GM12878 (cell line): ENCODE results near the gene MSI2.

Experiments used
- CEBPZ ChIP-seq: fragments of 150-350 bp; IDR thresholded peaks from 2 replicates; pipeline ENCODE4 v1.6.1; 2016; ENCODE audit warnings: low read depth, low read length
- CTCF ChIP-seq, 3 experiments: IDR thresholded peaks in 2 of 3; conservative IDR thresholded peaks in 1 of 3; 2 replicates each; pipeline ENCODE4 v1.5.1; 2011; ENCODE audit warnings: low read depth in 3 of 3, low read length in 3 of 3, mild to moderate bottlenecking in 3 of 3, control low read depth in 2 of 3, moderate library complexity in 2 of 3, inconsistent platforms in 1 of 3, mixed read lengths in 1 of 3; ENCODE audit not compliant: control insufficient read depth in 2 of 3, insufficient read depth in 1 of 3; ENCODE audit errors: extremely low read depth in 1 of 3
- DPF2 ChIP-seq: fragments of 450-650 bp; IDR thresholded peaks from 2 replicates; pipeline ENCODE4 v1.6.1; 2017; ENCODE audit warnings: mild to moderate bottlenecking
- GATAD2B ChIP-seq: fragments of 450-650 bp; conservative IDR thresholded peaks from 2 replicates; pipeline ENCODE4 v1.6.1; 2017; ENCODE audit warnings: low read depth, mild to moderate bottlenecking, moderate library complexity
- POLR2AphosphoS2 ChIP-seq: IDR thresholded peaks from 2 replicates; pipeline ENCODE4 v1.6.1; 2011; ENCODE audit warnings: low read depth, mild to moderate bottlenecking, low read length, improper control_type of control experiment, moderate library complexity
- POU2F2 ChIP-seq: IDR thresholded peaks from 3 replicates; pipeline ENCODE4 v1.6.1; 2011; ENCODE audit warnings: low read depth, mild to moderate bottlenecking, low read length, borderline replicate concordance
- REST ChIP-seq: IDR thresholded peaks from 2 replicates; pipeline ENCODE4 v1.6.1; 2012; ENCODE audit warnings: mild to moderate bottlenecking, low read depth, low read length
- SIX5 ChIP-seq: IDR thresholded peaks from 2 replicates; pipeline ENCODE4 v1.6.1; 2011; ENCODE audit warnings: mild to moderate bottlenecking, low read depth, low read length, moderate library complexity; ENCODE audit not compliant: severe bottlenecking
- SREBF2 ChIP-seq: IDR thresholded peaks from 2 replicates; pipeline ENCODE4 v1.6.1; 2012; ENCODE audit warnings: mild to moderate bottlenecking, low read length
- ZBED1 ChIP-seq: IDR thresholded peaks from 2 replicates; pipeline ENCODE4 v1.6.1; 2016; ENCODE audit warnings: borderline replicate concordance
- ZNF384 ChIP-seq: IDR thresholded peaks from 2 replicates; pipeline ENCODE4 v1.6.1; 2012; ENCODE audit warnings: low read depth, mild to moderate bottlenecking, low read length, improper control_type of control experiment, borderline replicate concordance
- TF ChIP-seq, protein P1 (sequence below): IDR thresholded peaks from 2 replicates; pipeline ENCODE4 v1.6.1; 2012; ENCODE audit warnings: low read depth, low read length, improper control_type of control experiment

DNA sequence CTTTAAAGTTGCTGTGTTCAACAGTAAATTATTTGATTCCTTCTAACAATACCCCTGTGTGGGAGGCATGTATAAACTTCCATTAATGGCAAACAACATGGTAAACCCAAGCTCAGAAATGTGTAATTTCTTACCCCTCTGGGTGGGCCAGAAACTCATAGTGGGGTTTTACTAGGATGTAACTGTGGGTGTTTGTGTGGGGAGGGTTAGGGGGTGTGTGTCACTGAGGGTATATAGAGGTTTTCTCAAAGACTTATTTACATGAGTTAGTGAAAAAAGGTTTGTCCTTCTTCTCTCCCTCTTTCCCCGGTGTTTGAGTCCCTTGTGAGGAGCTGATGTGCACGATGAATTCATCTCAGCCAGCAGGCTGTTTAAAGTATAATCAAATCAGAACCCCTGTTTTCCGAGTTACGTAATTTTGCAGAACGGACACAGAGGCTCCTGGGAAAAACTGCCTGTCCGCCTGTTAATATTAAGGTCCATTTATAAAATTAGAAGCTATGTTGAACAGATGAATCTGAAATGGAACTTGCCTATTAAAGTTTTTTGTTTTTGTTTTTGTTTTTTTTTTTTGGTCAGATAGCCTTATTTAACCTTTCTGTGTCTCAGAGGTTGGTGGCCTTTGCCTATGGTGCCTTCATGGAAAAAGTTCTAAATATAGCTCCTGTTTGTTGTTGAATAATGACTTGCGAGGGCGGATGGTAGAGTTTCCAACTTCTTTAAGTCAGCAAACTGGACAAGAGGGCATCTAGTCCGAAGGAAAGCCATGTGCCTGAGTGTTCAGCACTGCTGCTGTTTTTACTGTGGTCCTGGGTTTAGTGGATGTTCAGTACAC lies 73.3 kb downstream of the MSI2 start:
- TF ChIP-seq SREBF2: no peak
- TF ChIP-seq POLR2AphosphoS2: no peak
- no peak for TF ChIP-seq ZBED1
- no peak for TF ChIP-seq GATAD2B
- no peak for TF ChIP-seq POU2F2
- no peak for TF ChIP-seq SIX5
- TF ChIP-seq REST: no peak
- no peak for TF ChIP-seq CTCF (IDR thresholded peaks at IDR 0.05 in 2 of 3, conservative IDR thresholded peaks at IDR 0.05 in 1 of 3; ENCODE audit: control insufficient read depth in 2 of 3, extremely low read depth in 1 of 3, insufficient read depth in 1 of 3, low read depth in 3 of 3, low read length in 3 of 3)
- no peak for TF ChIP-seq DPF2
- TF ChIP-seq CEBPZ: no peak
- TF ChIP-seq, protein P1, sequence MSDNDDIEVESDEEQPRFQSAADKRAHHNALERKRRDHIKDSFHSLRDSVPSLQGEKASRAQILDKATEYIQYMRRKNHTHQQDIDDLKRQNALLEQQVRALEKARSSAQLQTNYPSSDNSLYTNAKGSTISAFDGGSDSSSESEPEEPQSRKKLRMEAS: no peak
- no peak for TF ChIP-seq ZNF384
